SKM-1 treated with dmso at 0.1 percent for 144 hours (cell line): ENCODE results near the gene BMPR1A.
"Not testable (repeated sequence)": the region's sequence is repeated elsewhere in the genome, so short reads cannot be mapped to it uniquely, and the experiment has no call there.

Experiments used
- DNase-seq: peaks from one replicate; lab custom pipeline; 2025; ENCODE audit not compliant: unreplicated experiment; lab: John Stamatoyannopoulos, UW

The BMPR1A gene

GRCh38 chr10:86963341-86963919 is 207.0 kb downstream of the BMPR1A start:
- no peak for DNase-seq

- no peak for DNase-seq
Measured at GRCh38 chr10:86964061-86964846, 207.8 kb downstream of the BMPR1A start.

GRCh38 chr10:86964847-86965190 is 208.4 kb downstream of the BMPR1A start:
- DNase-seq: no peak

- no peak for DNase-seq
Measured at GRCh38 chr10:86965986-86966654, 209.7 kb downstream of the BMPR1A start.

- no peak for DNase-seq
Measured at GRCh38 chr10:86967481-86967941, 211.1 kb downstream of the BMPR1A start.

- no peak for DNase-seq
Measured at GRCh38 chr10:86968271-86968993, 212.0 kb downstream of the BMPR1A start, which contains the start of gene ADIRF. Gene ADIRF, plus strand, starts transcription at chr10:86968482. Its CDS starts 63 bp downstream, at chr10:86968545.

GRCh38 chr10:86968994-86969355 is 212.6 kb downstream of the BMPR1A start:
- no peak for DNase-seq

- DNase-seq: no peak
Measured at GRCh38 chr10:86969421-86970041, 213.1 kb downstream of the BMPR1A start.

- DNase-seq: peak; percentile 38
Measured at GRCh38 chr10:86970162-86970981, 214.0 kb downstream of the BMPR1A start.

GRCh38 chr10:86970982-86971231 is 214.5 kb downstream of the BMPR1A start:
- DNase-seq: no peak

GRCh38 chr10:86971232-86971991 is 215.0 kb downstream of the BMPR1A start:
- DNase-seq: peak; percentile 68

GRCh38 chr10:86972613-86973380 is 216.4 kb downstream of the BMPR1A start:
- DNase-seq: no peak

- no peak for DNase-seq
Measured at GRCh38 chr10:86974484-86974883, 218.1 kb downstream of the BMPR1A start.

GRCh38 chr10:86976362-86977056 is 220.1 kb downstream of the BMPR1A start:
- no peak for DNase-seq

GRCh38 chr10:86978457-86978856 is 222.0 kb downstream of the BMPR1A start:
- DNase-seq: not testable (repeated sequence)

- no peak for DNase-seq
Measured at GRCh38 chr10:86979296-86979818, 222.9 kb downstream of the BMPR1A start.

- DNase-seq: no peak
Measured at GRCh38 chr10:86979977-86980448, 223.6 kb downstream of the BMPR1A start.

- DNase-seq: not testable (repeated sequence)
Measured at GRCh38 chr10:86981020-86981419, 224.6 kb downstream of the BMPR1A start.
